Lower leg skin (tissue), 3 donors: ENCODE data around the gene ETS1.

Experiments used
- CTCF ChIP-seq, 3 donors: fragments of 450-650 bp; IDR thresholded peaks; one replicate each; pipeline ENCODE4 v1.5.1; 2016; ENCODE audit warnings: antibody characterized with exemption in 3 of 3, mild to moderate bottlenecking in 3 of 3, moderate library complexity in 2 of 3
- POLR2A ChIP-seq, 2 donors: fragments of 450-650 bp; IDR thresholded peaks; one replicate each; pipeline ENCODE4 v1.6.1; 2016 to 2017; ENCODE audit warnings: antibody characterized with exemption in 2 of 2, mild to moderate bottlenecking in 1 of 2, moderate library complexity in 1 of 2

- TF ChIP-seq CTCF (IDR thresholded peaks at IDR 0.05), result no peak
- TF ChIP-seq POLR2A (IDR thresholded peaks at IDR 0.05), result no peak
These were observed 42.3 kb upstream of the ETS1 start for GRCh38 chr11:128629516-128630106.
